GM18502 (cell line): ENCODE measurements around the gene BRF1.

ENCODE experiments used
- ATAC-seq: cut with Tn5 transposase; IDR thresholded peaks from one replicate; pipeline ENCODE4 v1.9.1; 2021; ENCODE audit warnings: mild to moderate bottlenecking; ENCODE audit not compliant: unreplicated experiment, poor library complexity

BRF1 gene

GRCh38 chr14:105167303-105168092 is 133.3 kb downstream of the BRF1 start:
- no peak for ATAC-seq

- ATAC-seq = no peak
Measured at GRCh38 chr14:105166571-105167302, 134.1 kb downstream of the BRF1 start.

GRCh38 chr14:105165761-105166485 is 134.9 kb downstream of the BRF1 start:
- no peak for ATAC-seq

DNA sequence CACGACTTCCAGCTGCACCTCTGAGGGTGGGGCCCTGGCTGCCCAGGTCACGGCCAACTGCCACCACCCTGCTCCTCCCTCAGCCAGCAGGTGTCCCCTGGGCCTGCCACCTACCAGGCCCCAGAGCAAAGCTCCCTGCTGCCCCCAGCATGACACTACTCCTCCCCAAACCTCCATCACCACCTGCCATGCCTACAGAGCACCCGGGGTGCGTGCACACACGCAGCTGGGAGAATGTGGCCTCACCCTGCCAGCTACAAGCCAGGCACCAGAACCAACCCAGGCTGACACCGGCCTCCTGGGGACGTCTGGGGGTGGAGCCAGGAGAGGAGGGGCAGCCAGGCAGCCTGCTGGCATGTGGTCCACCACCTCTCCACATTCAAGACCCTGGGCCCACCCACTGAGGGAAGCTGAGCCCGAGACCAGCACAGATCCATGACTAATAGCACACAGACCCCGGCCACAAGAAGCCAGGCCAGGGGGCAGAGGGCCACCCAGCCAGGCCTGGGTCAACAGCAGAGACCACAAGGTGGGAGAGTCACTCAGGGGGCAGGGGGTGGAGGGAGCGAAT is 135.6 kb downstream of the BRF1 start:
- ATAC-seq = no peak

DNA sequence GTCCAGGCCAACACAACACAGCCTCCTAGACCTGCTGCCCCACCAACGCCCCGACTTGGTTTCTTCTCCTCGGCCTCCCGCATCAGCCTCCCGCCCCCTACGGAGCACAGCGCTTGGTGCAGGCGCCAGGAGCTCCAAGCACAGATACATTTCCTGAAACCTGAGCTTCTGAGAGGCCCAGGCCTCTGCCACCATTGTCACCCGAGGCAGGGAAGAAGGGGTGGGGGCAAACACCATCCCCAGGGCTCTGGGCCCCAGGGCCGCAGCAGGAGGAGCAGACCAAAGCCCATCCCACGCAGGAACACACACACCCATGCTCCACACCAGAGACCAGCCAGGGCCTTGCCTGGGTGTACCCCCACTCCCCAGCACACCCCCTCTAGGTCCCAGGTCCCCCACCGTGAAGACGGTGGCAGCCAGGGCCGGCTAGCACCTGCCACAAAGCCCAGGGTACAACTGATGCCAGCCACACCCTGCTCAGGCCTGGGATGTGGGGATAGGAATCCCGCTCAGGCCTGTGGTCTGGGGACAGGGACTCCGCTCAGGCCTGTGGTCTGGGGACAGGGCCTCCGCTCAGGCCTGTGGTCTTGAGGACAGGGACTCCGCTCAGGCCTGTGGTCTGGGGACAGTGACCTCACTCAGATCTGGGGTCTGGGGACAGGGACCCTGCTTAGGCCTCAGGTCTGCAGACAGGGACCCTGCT is 137.6 kb downstream of the BRF1 start:
- no peak for ATAC-seq

- no peak for ATAC-seq
Measured at GRCh38 chr14:105162669-105162979, 138.2 kb downstream of the BRF1 start.

DNA sequence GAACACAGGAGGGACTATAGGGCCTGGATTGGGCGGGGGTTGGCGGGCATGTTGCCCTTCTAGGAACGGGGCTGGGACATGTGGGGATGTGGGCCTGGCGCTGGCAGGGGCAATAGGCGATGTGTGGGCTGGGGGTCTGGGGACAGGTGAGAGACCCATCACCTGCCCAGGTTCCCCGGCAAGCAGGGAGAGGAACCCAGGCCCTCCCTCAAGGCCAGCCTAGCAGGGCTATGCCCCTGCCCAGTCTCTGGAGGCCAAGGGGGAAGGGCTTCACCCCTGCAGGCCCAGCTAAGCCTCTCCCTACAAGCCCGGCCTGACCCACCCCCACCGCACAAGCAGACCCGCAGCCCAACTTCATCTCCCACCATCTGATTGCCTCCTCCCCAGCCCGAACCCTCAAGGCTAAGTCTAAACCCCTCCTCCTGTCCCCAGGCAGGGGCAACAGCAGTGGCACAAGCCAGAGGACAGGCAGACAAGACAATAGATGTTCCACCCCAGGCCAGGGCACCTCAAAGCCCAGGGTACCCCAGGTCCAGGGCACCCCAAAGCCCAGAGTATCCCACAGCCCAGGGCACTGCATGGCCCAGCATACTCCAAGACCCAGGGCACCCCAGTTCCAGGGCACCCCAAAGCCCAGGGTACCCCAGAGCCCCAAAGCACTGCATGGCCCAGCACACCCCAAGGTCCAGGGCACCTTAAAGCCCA is 138.7 kb downstream of the BRF1 start:
- ATAC-seq = peak; percentile 78

DNA sequence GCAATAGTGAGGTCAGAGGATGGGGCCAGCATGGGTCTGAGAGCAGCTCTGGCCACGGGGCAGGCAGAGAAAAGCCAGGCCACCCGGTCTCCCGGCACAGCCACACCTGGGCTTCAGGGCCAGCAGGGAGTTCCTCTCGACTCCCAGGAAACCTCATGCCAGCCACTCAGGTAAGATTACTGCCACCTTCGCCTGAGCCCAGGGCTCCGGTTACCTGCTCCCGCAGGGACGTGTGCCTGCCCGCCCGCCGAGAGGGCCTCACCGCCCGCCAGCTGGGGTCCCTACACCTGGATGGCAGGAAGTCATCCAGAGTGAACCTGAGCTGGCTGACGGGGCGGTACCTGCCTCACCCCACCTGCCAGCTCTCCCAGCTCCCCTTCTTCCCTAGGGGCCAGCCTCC is 139.5 kb downstream of the BRF1 start:
- ATAC-seq = no peak

DNA sequence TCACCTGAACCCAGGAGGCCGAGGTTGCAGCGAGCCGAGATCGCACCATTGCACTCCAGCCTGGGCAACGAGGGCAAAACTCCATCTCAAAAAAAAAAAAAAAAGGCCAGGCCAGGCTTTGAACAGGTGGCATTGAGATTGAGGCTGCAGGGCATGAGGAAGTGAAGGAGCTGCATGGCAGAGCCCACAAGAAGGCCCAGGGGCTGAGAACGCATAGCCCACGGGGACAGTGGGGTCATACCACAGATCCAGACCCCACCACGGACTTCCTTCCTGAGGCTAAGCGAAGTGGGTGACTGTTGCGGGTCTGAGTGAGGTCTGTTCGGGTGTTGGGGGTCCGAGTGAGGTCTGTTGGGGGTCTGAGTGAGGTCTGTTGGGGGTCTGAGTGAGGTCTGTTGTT is 140.0 kb downstream of the BRF1 start:
- no peak for ATAC-seq

GRCh38 chr14:105159344-105159743 is 141.5 kb downstream of the BRF1 start:
- ATAC-seq = no peak
